NOMO-1 (cell line): Measurements from ENCODE around the gene NAXE.
A peak's percentile ranks its signal among the peaks of the same experiment; 100 is the strongest.

ENCODE experiments used
- DNase-seq, 2 experiments: peaks; one replicate each; lab custom pipeline; 2025; ENCODE audit not compliant: unreplicated experiment in 2 of 2; lab: John Stamatoyannopoulos, UW

The NAXE gene

GRCh38 chr1:156643049-156643777 is 51.6 kb downstream of the NAXE start:
- DNase-seq, result no peak

- DNase-seq, result peak; percentile 14 to 55
Measured at GRCh38 chr1:156643778-156644092, 52.2 kb downstream of the NAXE start.
